Measurements from ENCODE around the gene MYCBP2. TPM values are rescaled to one million over a fixed set of nuclear protein-coding genes. Genes with fewer than 3 reads are reported as not detected.

Gene MYCBP2
- 19.5 and 21.4 TPM in 2 replicates for total RNA-seq

DNA sequence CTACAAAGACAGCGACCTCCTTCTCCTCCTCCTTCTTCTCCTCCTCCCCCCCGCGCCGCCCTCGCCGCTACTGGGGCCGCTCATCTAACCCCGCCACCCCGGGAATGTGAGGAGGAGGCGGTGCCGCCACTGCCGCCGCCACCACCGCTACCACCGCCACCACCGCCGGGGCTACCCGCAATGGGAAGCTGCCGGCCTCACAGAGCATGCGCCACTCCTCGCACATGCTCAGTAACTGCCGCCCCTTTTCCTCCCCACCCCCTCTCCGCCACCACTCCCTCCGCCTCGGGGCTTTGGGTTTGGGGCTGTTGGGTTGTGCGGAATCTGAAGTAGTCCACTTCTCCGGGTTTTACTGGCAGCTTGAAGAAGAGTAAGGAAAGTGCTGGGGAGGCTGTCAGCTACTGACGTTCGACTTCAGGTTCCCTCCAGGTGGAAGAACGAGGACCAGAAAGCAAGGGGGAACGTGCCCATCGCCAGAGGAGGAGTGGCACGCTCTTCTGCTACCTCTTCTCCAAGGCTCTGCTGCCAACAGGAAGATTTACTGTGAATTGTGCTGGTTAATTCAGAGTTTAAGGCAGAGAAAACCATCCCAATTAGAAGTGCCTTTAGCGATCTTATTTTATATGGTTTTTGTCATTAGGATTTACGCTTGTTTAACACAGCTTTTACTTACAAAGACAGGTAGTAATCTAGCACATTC lies at the start of gene MYCBP2:
Gene MYCBP2, minus strand, starts transcription at position 190 of the 700 bp plus-strand sequence. CDS start 319 bp downstream, outside the sequence.

GRCh38 chr13:77026861-77027621 lies 299.9 kb downstream of the MYCBP2 start, which contains the start of gene FBXL3:
Gene FBXL3 (minus strand): TSS chr13:77027159. CDS start chr13:77021860, 5,299 bp downstream.

Other genes starting within 250 kb of the MYCBP2 start
- not detected in 2 replicates for gene SCEL, start 208.6 kb upstream of the MYCBP2 start, total RNA-seq

Data from bronchus fibroblast of lung (primary cell).